Kidney (tissue), 14 donors: ENCODE measurements around the gene TNRC6A. TPM values are rescaled to one million over a fixed set of nuclear protein-coding genes. Genes with fewer than 3 reads are reported as not detected.

Source experiments
- DNase-seq, 5 donors: peaks; one replicate each; pipeline ENCODE4 v3.0.0-alpha.2; 2013 to 2020
- FAIRE-seq: peaks from 2 replicates; lab custom pipeline; 2012; peaks lifted over from hg19 to GRCh38; lab: Jason Lieb, UNC
- H3K27ac ChIP-seq, 2 donors: one replicate each; pipeline ENCODE4 v1.7.0; 2013; ENCODE audit warnings: low read depth in 2 of 2, low read length in 2 of 2, inconsistent platforms in 1 of 2
- H3K27me3 ChIP-seq: one replicate; pipeline ENCODE4 v1.7.1; 2013; ENCODE audit warnings: low read length, inconsistent platforms; ENCODE audit not compliant: control insufficient read depth, insufficient read depth
- H3K36me3 ChIP-seq, 3 donors: one replicate each; pipeline versions ENCODE4 v1.7.0 to v1.7.1; 2013; ENCODE audit warnings: low read length in 3 of 3, control low read depth in 1 of 3, inconsistent platforms in 1 of 3; ENCODE audit not compliant: insufficient read depth in 3 of 3, control insufficient read depth in 2 of 3
- H3K4me1 ChIP-seq, 3 donors: one replicate each; pipeline versions ENCODE4 v1.7.0 to v1.7.1; 2013; ENCODE audit warnings: low read length in 3 of 3, inconsistent platforms in 1 of 3, low read depth in 1 of 3; ENCODE audit not compliant: control insufficient read depth in 2 of 3, insufficient read depth in 2 of 3
- H3K4me3 ChIP-seq, 3 donors: one replicate each; pipeline versions ENCODE4 v1.7.0 to v1.8.1; 2013; ENCODE audit warnings: low read length in 3 of 3, control low read depth in 1 of 3, inconsistent platforms in 1 of 3
- H3K9ac ChIP-seq, 3 donors: one replicate each; pipeline versions ENCODE4 v1.7.0 to v1.7.1; 2013; ENCODE audit warnings: low read length in 3 of 3, control low read depth in 1 of 3, inconsistent platforms in 1 of 3
- H3K9me3 ChIP-seq, 3 donors: one replicate each; pipeline versions ENCODE4 v1.7.0 to v1.7.1; 2013; ENCODE audit warnings: low read length in 3 of 3, control low read depth in 1 of 3, inconsistent platforms in 1 of 3; ENCODE audit not compliant: control insufficient read depth in 2 of 3, insufficient read depth in 1 of 3
- CTCF ChIP-seq: IDR thresholded peaks from 3 replicates; pipeline ENCODE4 v1.5.1; 2012; ENCODE audit warnings: mild to moderate bottlenecking, moderate library complexity, borderline replicate concordance; ENCODE audit not compliant: insufficient read depth; ENCODE audit errors: extremely low read depth
- intact Hi-C: fragments of 100-400 bp; cut with DNase I; formaldehyde crosslinking; loops from one replicate; pipeline ENCODE4 v1.11.1; 2022
- polyA plus RNA-seq: library from polyadenylated mRNA; stranded (reverse); fragments of 350-450 nt; fragmentation: Illumina TruSeq; extraction: RNeasy Lipid Tissue Mini Kit (QIAGEN cat#74804); gene quantifications from one replicate; pipeline ENCODE4 v1.2.3, GENCODE V29; 2014; ENCODE audit warnings: low read depth, low replicate concordance; ENCODE audit not compliant: insufficient read depth
- total RNA-seq: library from RNA; stranded (reverse); fragmentation: NEBNext Ultra II Directional; extraction: Animal tissue kit (Norgen Biotek cat#: 25700); gene quantifications from one replicate; pipeline ENCODE4 v1.2.1, GENCODE V29; 2021
- donor health status: control.
- donor health status: control.
- donor health status: control.
- donor health status: control.
- donor health status: control.
- donor health status: DM: yes; HTN: yes; CAD: no.
- donor health status: Normal renal cell carcinoma (clear cell type).

TNRC6A gene
- total and polyA plus RNA-seq, 2 donors from 2014 or later: 8.0 to 61.9 TPM

- no peak for FAIRE-seq
- no peaks in the 10 kb centered on the region for H3K4me1 ChIP-seq
- no peak for DNase-seq
- no peak overlapping the region for H3K4me3 ChIP-seq
- peaks cover 5 to 43% (median 35%) of the 10 kb centered on the region in 3 donors for H3K36me3 ChIP-seq
- no peak overlapping the region for H3K27ac ChIP-seq
- intact Hi-C loops: no loop called here
- no peaks in the 10 kb centered on the region for H3K27me3 ChIP-seq
- H3K9me3 ChIP-seq: no peaks in the 10 kb centered on the region
- H3K9ac ChIP-seq: no peak overlapping the region
- TF ChIP-seq CTCF: no peak
Observed at GRCh38 chr16:24825696-24826095, 96.2 kb downstream of the TNRC6A start.

- Histone ChIP-seq H3K27me3 (no peaks in the 10 kb centered on the region), H3K27ac (no peak overlapping the region), H3K4me1 (no peaks in the 10 kb centered on the region), H3K9me3 (no peaks in the 10 kb centered on the region), H3K36me3 (peaks cover 4 to 38% (median 30%) of the 10 kb centered on the region in 3 donors), H3K4me3 (no peak overlapping the region), H3K9ac (no peak overlapping the region)
- no peak for DNase-seq
- no peak for FAIRE-seq
- intact Hi-C loops: no loop called here
- no peak for TF ChIP-seq CTCF
Observed at GRCh38 chr16:24826096-24826690, 96.7 kb downstream of the TNRC6A start.

GRCh38 chr16:24826817-24827566 is 97.5 kb downstream of the TNRC6A start:
- FAIRE-seq: no peak
- no peak overlapping the region for H3K4me3 ChIP-seq
- no peaks in the 10 kb centered on the region for H3K27me3 ChIP-seq
- TF ChIP-seq CTCF: no peak
- H3K27ac ChIP-seq: no peak overlapping the region
- H3K9ac ChIP-seq: no peak overlapping the region
- no peaks in the 10 kb centered on the region for H3K9me3 ChIP-seq
- H3K4me1 ChIP-seq: no peaks in the 10 kb centered on the region
- no peak for DNase-seq
- intact Hi-C loops: no loop called here
- H3K36me3 ChIP-seq: peaks cover 2 to 30% (median 22%) of the 10 kb centered on the region in 3 donors
